Large intestine (tissue), 12 donors: ENCODE results near the gene ARHGAP44. TPM values are rescaled to one million over a fixed set of nuclear protein-coding genes. Genes with fewer than 3 reads are reported as not detected.

Source experiments
- DNase-seq, 2 donors: peaks; one replicate each; pipeline versions ENCODE4 v3.0.0 to v3.0.0-alpha.2; 2013
- H3K27ac ChIP-seq: one replicate; pipeline ENCODE4 v1.5.1; 2013; ENCODE audit warnings: low read length
- H3K27me3 ChIP-seq: 2 replicates; pipeline ENCODE4 v1.6.1; 2013; ENCODE audit warnings: low read length; ENCODE audit not compliant: control insufficient read depth, insufficient read depth
- H3K36me3 ChIP-seq: 2 replicates; pipeline ENCODE4 v1.6.1; 2013; ENCODE audit warnings: low read length; ENCODE audit not compliant: control insufficient read depth, insufficient read depth
- H3K4me1 ChIP-seq: one replicate; pipeline ENCODE4 v1.6.1; 2013; ENCODE audit warnings: low read length; ENCODE audit not compliant: control insufficient read depth, insufficient read depth
- H3K4me3 ChIP-seq: one replicate; pipeline ENCODE4 v1.5.1; 2013; ENCODE audit warnings: low read length
- H3K9me3 ChIP-seq: one replicate; pipeline ENCODE4 v1.6.1; 2013; ENCODE audit warnings: mild to moderate bottlenecking, low read depth, low read length, moderate library complexity; ENCODE audit not compliant: control insufficient read depth
- WGBS: methylation state at CpG from one replicate; pipeline ENCODE4 v1.1.5; 2013; ENCODE audit warnings: low lambda C conversion rate; ENCODE audit not compliant: insufficient coverage; 5-methylcytosine and 5-hydroxymethylcytosine counted together
- long read RNA-seq, 11 donors: transcript quantifications; one replicate each; lab custom pipeline, GENCODE V29; 2026
- polyA plus RNA-seq: library from polyadenylated mRNA; unstranded; fragments of 120-200 nt; gene quantifications from one replicate; pipeline ENCODE4 v1.2.1, GENCODE V29; 2013

Gene ARHGAP44
- polyA plus RNA-seq: 3.2 TPM
- long read RNA-seq, donor 1, partial matches to known transcripts: 7 of 7 reads
- long read RNA-seq, donor 1, other reads (novel, unspliced or antisense): 0 of 7 reads
- long read RNA-seq, donor 2, full-length matches to known transcripts: 1 of 1 reads
- long read RNA-seq, donor 2, partial matches to known transcripts: 0 of 1 reads
- long read RNA-seq, donor 2, other reads (novel, unspliced or antisense): 0 of 1 reads
- long read RNA-seq, donor 3: 0 reads
- long read RNA-seq, donor 4: 0 reads
- long read RNA-seq, donor 5, full-length matches to known transcripts: 2 of 13 reads
- long read RNA-seq, donor 5, partial matches to known transcripts: 11 of 13 reads
- long read RNA-seq, donor 5, other reads (novel, unspliced or antisense): 0 of 13 reads
- long read RNA-seq, donor 6, full-length matches to known transcripts: 4 of 23 reads
- long read RNA-seq, donor 6, partial matches to known transcripts: 19 of 23 reads
- long read RNA-seq, donor 6, other reads (novel, unspliced or antisense): 0 of 23 reads
- long read RNA-seq, donor 7, full-length matches to known transcripts: 1 of 1 reads
- long read RNA-seq, donor 7, partial matches to known transcripts: 0 of 1 reads
- long read RNA-seq, donor 7, other reads (novel, unspliced or antisense): 0 of 1 reads
- long read RNA-seq, donor 8, full-length matches to known transcripts: 1 of 1 reads
- long read RNA-seq, donor 8, partial matches to known transcripts: 0 of 1 reads
- long read RNA-seq, donor 8, other reads (novel, unspliced or antisense): 0 of 1 reads
- long read RNA-seq, donor 9, full-length matches to known transcripts: 2 of 2 reads
- long read RNA-seq, donor 9, partial matches to known transcripts: 0 of 2 reads
- long read RNA-seq, donor 9, other reads (novel, unspliced or antisense): 0 of 2 reads
- long read RNA-seq, donor 10, full-length matches to known transcripts: 4 of 4 reads
- long read RNA-seq, donor 10, partial matches to known transcripts: 0 of 4 reads
- long read RNA-seq, donor 10, other reads (novel, unspliced or antisense): 0 of 4 reads
- long read RNA-seq, donor 11: 0 reads

- peak within 1 kb of the TSS; percentile 44 for H3K4me3 ChIP-seq
- no peak within 1 kb of the TSS for H3K27ac ChIP-seq
- no peaks in the 10 kb centered on the region for H3K36me3 ChIP-seq
- whole genome bisulfite sequencing: no CpG with 5 or more reads among the region's 86 CpGs
- peaks cover 14% of the 10 kb centered on the region for H3K27me3 ChIP-seq
- no peaks in the 10 kb centered on the region for H3K9me3 ChIP-seq
- DNase-seq: peak in 1 of 2 donors; percentile 76
- H3K4me1 ChIP-seq: peaks cover 6% of the 10 kb centered on the region
Observed at GRCh38 chr17:12789481-12790248, at the start of gene ARHGAP44. Gene ARHGAP44 (plus strand): TSS chr17:12789498. CDS start chr17:12789839, 341 bp downstream.

GRCh38 chr17:12739500-12739899 is 49.8 kb upstream of the ARHGAP44 start:
- no peaks in the 10 kb centered on the region for H3K36me3 ChIP-seq
- H3K27ac ChIP-seq: no peak overlapping the region
- no peak overlapping the region for H3K4me3 ChIP-seq
- H3K27me3 ChIP-seq: no peaks in the 10 kb centered on the region
- H3K9me3 ChIP-seq: no peaks in the 10 kb centered on the region
- H3K4me1 ChIP-seq: peaks cover 14% of the 10 kb centered on the region
- no peak for DNase-seq
- 83% methylated on average over 1 of the region's 4 CpGs for WGBS

GRCh38 chr17:12743046-12743445 is 46.3 kb upstream of the ARHGAP44 start:
- Histone ChIP-seq H3K36me3 (no peaks in the 10 kb centered on the region), H3K4me1 (peaks cover 2% of the 10 kb centered on the region), H3K27ac (no peak overlapping the region), H3K4me3 (no peak overlapping the region), H3K9me3 (no peaks in the 10 kb centered on the region), H3K27me3 (no peaks in the 10 kb centered on the region)
- DNase-seq: no peak
- no CpG with 5 or more reads among the region's 3 CpGs for WGBS

- no peaks in the 10 kb centered on the region for H3K9me3 ChIP-seq
- H3K27ac ChIP-seq: no peak overlapping the region
- no peak overlapping the region for H3K4me3 ChIP-seq
- H3K27me3 ChIP-seq: no peaks in the 10 kb centered on the region
- no peaks in the 10 kb centered on the region for H3K36me3 ChIP-seq
- no peak for DNase-seq
- H3K4me1 ChIP-seq: peaks cover 2% of the 10 kb centered on the region
- WGBS: no CpG with 5 or more reads among the region's 5 CpGs
Observed at GRCh38 chr17:12744298-12744697, 45.0 kb upstream of the ARHGAP44 start.

- H3K27me3 ChIP-seq: no peaks in the 10 kb centered on the region
- no peaks in the 10 kb centered on the region for H3K36me3 ChIP-seq
- peak in 1 of 2 donors; percentile 57 for DNase-seq
- no peak overlapping the region for H3K27ac ChIP-seq
- no CpG with 5 or more reads among the region's 1 CpG for WGBS
- peaks cover 2% of the 10 kb centered on the region for H3K4me1 ChIP-seq
- no peaks in the 10 kb centered on the region for H3K9me3 ChIP-seq
- H3K4me3 ChIP-seq: no peak overlapping the region
Observed at GRCh38 chr17:12744786-12745185, 44.5 kb upstream of the ARHGAP44 start.

- no peaks in the 10 kb centered on the region for H3K36me3 ChIP-seq
- H3K27me3 ChIP-seq: no peaks in the 10 kb centered on the region
- H3K9me3 ChIP-seq: no peaks in the 10 kb centered on the region
- H3K4me1 ChIP-seq: peaks cover 2% of the 10 kb centered on the region
- no peak overlapping the region for H3K4me3 ChIP-seq
- DNase-seq: peak; percentile 45 to 70
- no peak overlapping the region for H3K27ac ChIP-seq
- WGBS: 20% methylated on average over 3 of the region's 7 CpGs
Observed at GRCh38 chr17:12745486-12745885, 43.8 kb upstream of the ARHGAP44 start.

- no peaks in the 10 kb centered on the region for H3K36me3 ChIP-seq
- H3K27ac ChIP-seq: no peak overlapping the region
- H3K4me3 ChIP-seq: no peak overlapping the region
- H3K27me3 ChIP-seq: peaks cover 3% of the 10 kb centered on the region
- DNase-seq: no peak
- H3K9me3 ChIP-seq: no peaks in the 10 kb centered on the region
- H3K4me1 ChIP-seq: no peaks in the 10 kb centered on the region
Observed at GRCh38 chr17:12756786-12757185, 32.5 kb upstream of the ARHGAP44 start.

- Histone ChIP-seq H3K27me3 (peaks cover 3% of the 10 kb centered on the region), H3K27ac (no peak overlapping the region), H3K4me3 (no peak overlapping the region), H3K36me3 (no peaks in the 10 kb centered on the region), H3K4me1 (no peaks in the 10 kb centered on the region), H3K9me3 (no peaks in the 10 kb centered on the region)
- DNase-seq: no peak
- no CpG with 5 or more reads among the region's 2 CpGs for WGBS
Observed at GRCh38 chr17:12759090-12759489, 30.2 kb upstream of the ARHGAP44 start.

GRCh38 chr17:12765548-12765947 is 23.8 kb upstream of the ARHGAP44 start:
- Histone ChIP-seq H3K27me3 (peaks cover 1% of the 10 kb centered on the region), H3K36me3 (no peaks in the 10 kb centered on the region), H3K4me3 (no peak overlapping the region), H3K27ac (no peak overlapping the region), H3K9me3 (no peaks in the 10 kb centered on the region), H3K4me1 (no peaks in the 10 kb centered on the region)
- no CpG with 5 or more reads among the region's 6 CpGs for WGBS
- DNase-seq: no peak

- Histone ChIP-seq H3K27ac (no peak overlapping the region), H3K27me3 (no peaks in the 10 kb centered on the region), H3K4me1 (no peaks in the 10 kb centered on the region), H3K36me3 (no peaks in the 10 kb centered on the region), H3K9me3 (no peaks in the 10 kb centered on the region), H3K4me3 (no peak overlapping the region)
- no CpG with 5 or more reads among the region's 4 CpGs for WGBS
- no peak for DNase-seq
Observed at GRCh38 chr17:12768255-12768654, 21.0 kb upstream of the ARHGAP44 start.
